Measurements from ENCODE around the gene FHIT. TPM values are rescaled to one million over a fixed set of nuclear protein-coding genes. Genes with fewer than 3 reads are reported as not detected.
"Not testable (repeated sequence)": the region's sequence is repeated elsewhere in the genome, so short reads cannot be mapped to it uniquely, and the experiment has no call there.

The FHIT gene
- total RNA-seq, 1 donor from 2014 or later, result 16.1 TPM

- H3K36me3 Mint-ChIP-seq (ENCODE audit: insufficient read depth), result no peaks in the 10 kb centered on the region
- no peaks in the 10 kb centered on the region for H3K27me3 Mint-ChIP-seq
- H3K9me3 Mint-ChIP-seq (ENCODE audit: low read depth), result no peaks in the 10 kb centered on the region
- TF ChIP-seq CTCF (IDR thresholded peaks at IDR 0.05; ENCODE audit: unreplicated experiment), result no peak
- H3K27ac Mint-ChIP-seq, result no peak overlapping the region
- no peak overlapping the region for H3K4me3 Mint-ChIP-seq (ENCODE audit: low read depth)
- no peak for DNase-seq (ENCODE audit: low spot score, unreplicated experiment)
- H3K4me1 Mint-ChIP-seq (ENCODE audit: low read depth), result peaks cover 2% of the 10 kb centered on the region
Observed at GRCh38 chr3:61224823-61225222, 26.4 kb downstream of the FHIT start.

GRCh38 chr3:61223451-61223850 lies 27.8 kb downstream of the FHIT start:
- Mint-ChIP-seq H3K4me1 (ENCODE audit: low read depth) (peaks cover 2% of the 10 kb centered on the region), H3K9me3 (ENCODE audit: low read depth) (no peaks in the 10 kb centered on the region)
- DNase-seq (ENCODE audit: low spot score, unreplicated experiment), result no peak

GRCh38 chr3:61222467-61222866 lies 28.8 kb downstream of the FHIT start:
- H3K36me3 Mint-ChIP-seq (ENCODE audit: insufficient read depth), result no peaks in the 10 kb centered on the region
- no peak for DNase-seq (ENCODE audit: low spot score, unreplicated experiment)
- no peaks in the 10 kb centered on the region for H3K27me3 Mint-ChIP-seq
- peaks cover under 1% of the 10 kb centered on the region for H3K9me3 Mint-ChIP-seq (ENCODE audit: low read depth)
- H3K27ac Mint-ChIP-seq, result no peak overlapping the region
- H3K4me3 Mint-ChIP-seq (ENCODE audit: low read depth), result no peak overlapping the region
- TF ChIP-seq CTCF (IDR thresholded peaks at IDR 0.05; ENCODE audit: unreplicated experiment), result no peak
- no peaks in the 10 kb centered on the region for H3K4me1 Mint-ChIP-seq (ENCODE audit: low read depth)

More at GRCh38 chr3:61223451-61223850, 27.8 kb downstream of the FHIT start:
- no peak overlapping the region for H3K4me3 Mint-ChIP-seq (ENCODE audit: low read depth)
- TF ChIP-seq CTCF (IDR thresholded peaks at IDR 0.05; ENCODE audit: unreplicated experiment), result no peak
- no peaks in the 10 kb centered on the region for H3K27me3 Mint-ChIP-seq
- no peaks in the 10 kb centered on the region for H3K36me3 Mint-ChIP-seq (ENCODE audit: insufficient read depth)
- no peak overlapping the region for H3K27ac Mint-ChIP-seq

GRCh38 chr3:61221759-61222362 lies 29.4 kb downstream of the FHIT start:
- peaks cover 3% of the 10 kb centered on the region for H3K36me3 Mint-ChIP-seq (ENCODE audit: insufficient read depth)
- peaks cover 6% of the 10 kb centered on the region for H3K9me3 Mint-ChIP-seq (ENCODE audit: low read depth)
- H3K27me3 Mint-ChIP-seq, result no peaks in the 10 kb centered on the region
- DNase-seq (ENCODE audit: low spot score, unreplicated experiment), result no peak
- H3K4me3 Mint-ChIP-seq (ENCODE audit: low read depth), result no peak overlapping the region
- TF ChIP-seq CTCF (IDR thresholded peaks at IDR 0.05; ENCODE audit: unreplicated experiment), result no peak
- no peaks in the 10 kb centered on the region for H3K4me1 Mint-ChIP-seq (ENCODE audit: low read depth)
- H3K27ac Mint-ChIP-seq, result no peak overlapping the region

- H3K27me3 Mint-ChIP-seq, result no peaks in the 10 kb centered on the region
- DNase-seq (ENCODE audit: low spot score, unreplicated experiment), result no peak
- peaks cover 11% of the 10 kb centered on the region for H3K9me3 Mint-ChIP-seq (ENCODE audit: low read depth)
- peaks cover 9% of the 10 kb centered on the region for H3K36me3 Mint-ChIP-seq (ENCODE audit: insufficient read depth)
- no peaks in the 10 kb centered on the region for H3K4me1 Mint-ChIP-seq (ENCODE audit: low read depth)
- no peak for TF ChIP-seq CTCF (IDR thresholded peaks at IDR 0.05; ENCODE audit: unreplicated experiment)
- no peak overlapping the region for H3K4me3 Mint-ChIP-seq (ENCODE audit: low read depth)
- H3K27ac Mint-ChIP-seq, result no peak overlapping the region
Observed at GRCh38 chr3:61218504-61218903, 32.7 kb downstream of the FHIT start.

GRCh38 chr3:61216171-61216570 lies 35.1 kb downstream of the FHIT start:
- Mint-ChIP-seq H3K36me3 (ENCODE audit: insufficient read depth) (peaks cover 14% of the 10 kb centered on the region), H3K9me3 (ENCODE audit: low read depth) (peaks cover 22% of the 10 kb centered on the region)
- not testable (repeated sequence) for H3K27ac Mint-ChIP-seq; H3K27me3 Mint-ChIP-seq; H3K4me1 Mint-ChIP-seq (ENCODE audit: low read depth); H3K4me3 Mint-ChIP-seq (ENCODE audit: low read depth); DNase-seq (ENCODE audit: low spot score, unreplicated experiment)
